ENCODE measurements around the gene DOCK4. TPM values are rescaled to one million over a fixed set of nuclear protein-coding genes. Genes with fewer than 3 reads are reported as not detected.

DOCK4 gene
- total RNA-seq, 1 experiment from 2014 or later, result 20.4 TPM

- TF ChIP-seq ZNF281 (CRISPR knock-in tag; IDR thresholded peaks at IDR 0.05) (no peak), TEAD4 (CRISPR knock-in tag; IDR thresholded peaks at IDR 0.05) (no peak), GRHL2 (CRISPR knock-in tag; IDR thresholded peaks at IDR 0.05; ENCODE audit: insufficient replicate concordance, severe bottlenecking) (no peak)
These were observed 191.1 kb downstream of the DOCK4 start (continued) for GRCh38 chr7:112015146-112015545.

DNA sequence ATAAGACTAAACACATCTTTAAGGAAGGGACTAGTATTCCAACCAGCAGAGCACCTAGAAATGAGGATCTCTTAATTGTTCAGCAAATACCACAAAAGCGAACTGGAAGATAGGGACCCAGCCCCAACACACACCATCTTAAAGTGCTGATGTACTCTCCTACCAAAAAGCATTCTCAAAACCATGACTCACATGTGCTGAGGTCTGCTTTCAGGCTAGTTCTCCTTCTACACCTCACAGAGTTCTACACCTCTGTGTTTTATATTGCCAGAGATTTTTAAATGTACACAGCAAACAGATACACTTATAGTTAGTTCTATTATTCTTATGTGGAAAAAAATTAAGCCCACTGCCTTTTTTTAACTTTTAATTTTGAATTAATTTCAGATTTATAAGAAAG lies 191.9 kb downstream of the DOCK4 start:
- Mint-ChIP-seq H3K27ac (no peak overlapping the region), H3K36me3 (no peaks in the 10 kb centered on the region), H3K4me1 (peaks cover 4% of the 10 kb centered on the region), H3K4me3 (no peak overlapping the region), H3K27me3 (ENCODE audit: low read depth) (no peaks in the 10 kb centered on the region), H3K9me3 (no peaks in the 10 kb centered on the region)
- ChIA-PET CTCF (no interaction called here), POLR2A (no interaction called here)
- TF ChIP-seq ZBTB21 (CRISPR knock-in tag; IDR thresholded peaks at IDR 0.05; ENCODE audit: borderline replicate concordance) (no peak), IRF2 (CRISPR knock-in tag; IDR thresholded peaks at IDR 0.05; ENCODE audit: borderline replicate concordance, low read depth) (no peak)
- DNase-seq (ENCODE audit: low spot score) (no peak), ATAC-seq (no peak)

- H3K27ac Mint-ChIP-seq, result no peak overlapping the region
- CTCF ChIA-PET, result no interaction called here
These were observed 192.9 kb downstream of the DOCK4 start for GRCh38 chr7:112013274-112013673.

More at GRCh38 chr7:112013274-112013673, 192.9 kb downstream of the DOCK4 start:
- ATAC-seq, result no peak
- Mint-ChIP-seq H3K27me3 (ENCODE audit: low read depth) (no peaks in the 10 kb centered on the region), H3K9me3 (no peaks in the 10 kb centered on the region), H3K36me3 (no peaks in the 10 kb centered on the region), H3K4me3 (no peak overlapping the region), H3K4me1 (peaks cover 4% of the 10 kb centered on the region; the same call in 1 of the 2 replicates)
- no peak for DNase-seq (ENCODE audit: low spot score)
- TF ChIP-seq FOXK1 (CRISPR knock-in tag; IDR thresholded peaks at IDR 0.05), result no peak
- no peak for TF ChIP-seq ETV6 (CRISPR knock-in tag; IDR thresholded peaks at IDR 0.05)
- TF ChIP-seq SP1 (CRISPR knock-in tag; conservative IDR thresholded peaks at IDR 0.05), result no peak
- TF ChIP-seq, protein P1, sequence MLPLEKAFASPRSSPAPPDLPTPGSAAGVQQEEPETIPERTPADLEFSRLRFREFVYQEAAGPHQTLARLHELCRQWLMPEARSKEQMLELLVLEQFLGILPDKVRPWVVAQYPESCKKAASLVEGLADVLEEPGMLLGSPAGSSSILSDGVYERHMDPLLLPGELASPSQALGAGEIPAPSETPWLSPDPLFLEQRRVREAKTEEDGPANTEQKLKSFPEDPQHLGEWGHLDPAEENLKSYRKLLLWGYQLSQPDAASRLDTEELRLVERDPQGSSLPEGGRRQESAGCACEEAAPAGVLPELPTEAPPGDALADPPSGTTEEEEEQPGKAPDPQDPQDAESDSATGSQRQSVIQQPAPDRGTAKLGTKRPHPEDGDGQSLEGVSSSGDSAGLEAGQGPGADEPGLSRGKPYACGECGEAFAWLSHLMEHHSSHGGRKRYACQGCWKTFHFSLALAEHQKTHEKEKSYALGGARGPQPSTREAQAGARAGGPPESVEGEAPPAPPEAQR (CRISPR knock-in tag; IDR thresholded peaks at IDR 0.05), result no peak
- no peak for TF ChIP-seq NR2C2 (CRISPR knock-in tag; IDR thresholded peaks at IDR 0.05)
- TF ChIP-seq, protein P2, sequence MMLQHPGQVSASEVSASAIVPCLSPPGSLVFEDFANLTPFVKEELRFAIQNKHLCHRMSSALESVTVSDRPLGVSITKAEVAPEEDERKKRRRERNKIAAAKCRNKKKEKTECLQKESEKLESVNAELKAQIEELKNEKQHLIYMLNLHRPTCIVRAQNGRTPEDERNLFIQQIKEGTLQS (CRISPR knock-in tag; conservative IDR thresholded peaks at IDR 0.05), result no peak
- TF ChIP-seq IRF1 (CRISPR knock-in tag; IDR thresholded peaks at IDR 0.05), result no peak
- TF ChIP-seq SMAD4 (CRISPR knock-in tag; IDR thresholded peaks at IDR 0.05), result no peak
- TF ChIP-seq, protein P3, sequence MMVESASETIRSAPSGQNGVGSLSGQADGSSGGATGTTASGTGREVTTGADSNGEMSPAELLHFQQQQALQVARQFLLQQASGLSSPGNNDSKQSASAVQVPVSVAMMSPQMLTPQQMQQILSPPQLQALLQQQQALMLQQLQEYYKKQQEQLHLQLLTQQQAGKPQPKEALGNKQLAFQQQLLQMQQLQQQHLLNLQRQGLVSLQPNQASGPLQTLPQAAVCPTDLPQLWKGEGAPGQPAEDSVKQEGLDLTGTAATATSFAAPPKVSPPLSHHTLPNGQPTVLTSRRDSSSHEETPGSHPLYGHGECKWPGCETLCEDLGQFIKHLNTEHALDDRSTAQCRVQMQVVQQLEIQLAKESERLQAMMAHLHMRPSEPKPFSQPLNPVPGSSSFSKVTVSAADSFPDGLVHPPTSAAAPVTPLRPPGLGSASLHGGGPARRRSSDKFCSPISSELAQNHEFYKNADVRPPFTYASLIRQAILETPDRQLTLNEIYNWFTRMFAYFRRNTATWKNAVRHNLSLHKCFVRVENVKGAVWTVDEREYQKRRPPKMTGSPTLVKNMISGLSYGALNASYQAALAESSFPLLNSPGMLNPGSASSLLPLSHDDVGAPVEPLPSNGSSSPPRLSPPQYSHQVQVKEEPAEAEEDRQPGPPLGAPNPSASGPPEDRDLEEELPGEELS (CRISPR knock-in tag; IDR thresholded peaks at IDR 0.05), result no peak
- TF ChIP-seq ZNF396 (CRISPR knock-in tag; IDR thresholded peaks at IDR 0.05; ENCODE audit: borderline replicate concordance), result no peak
- TF ChIP-seq E2F1 (CRISPR knock-in tag; IDR thresholded peaks at IDR 0.05), result no peak
- no peak for TF ChIP-seq TCF7 (CRISPR knock-in tag; IDR thresholded peaks at IDR 0.05; ENCODE audit: low read depth)
- no peak for TF ChIP-seq EMX1 (CRISPR knock-in tag; IDR thresholded peaks at IDR 0.05)
- no peak for TF ChIP-seq IRF2 (CRISPR knock-in tag; IDR thresholded peaks at IDR 0.05; ENCODE audit: borderline replicate concordance, low read depth)
- no peak for TF ChIP-seq NFYB (CRISPR knock-in tag; conservative IDR thresholded peaks at IDR 0.05; ENCODE audit: low read depth)
- POLR2A ChIA-PET, result no interaction called here
